GM21619 (cell line): ENCODE measurements around the gene PALD1.
A peak's percentile ranks its signal among the peaks of the same experiment; 100 is the strongest.

Source experiments
- ATAC-seq: cut with Tn5 transposase; IDR thresholded peaks from one replicate; pipeline ENCODE4 v1.9.1; 2021; ENCODE audit not compliant: unreplicated experiment

Gene PALD1

GRCh38 chr10:70504521-70505358, 26.2 kb downstream of the PALD1 start:
- no peak for ATAC-seq

GRCh38 chr10:70505908-70506307, 27.3 kb downstream of the PALD1 start:
- no peak for ATAC-seq

GRCh38 chr10:70507966-70508365, 29.4 kb downstream of the PALD1 start:
- no peak for ATAC-seq

GRCh38 chr10:70508912-70509756, 30.6 kb downstream of the PALD1 start:
- ATAC-seq: no peak

- ATAC-seq: no peak
Measured at GRCh38 chr10:70509757-70510147, 31.2 kb downstream of the PALD1 start.

- no peak for ATAC-seq
Measured at GRCh38 chr10:70510453-70510852, 31.9 kb downstream of the PALD1 start.

GRCh38 chr10:70510904-70511303, 32.3 kb downstream of the PALD1 start:
- no peak for ATAC-seq

- no peak for ATAC-seq
Measured at GRCh38 chr10:70512149-70512639, 33.6 kb downstream of the PALD1 start.

- ATAC-seq: peak; percentile 96
Measured at GRCh38 chr10:70513848-70514309, 35.3 kb downstream of the PALD1 start.

- no peak for ATAC-seq
Measured at GRCh38 chr10:70514591-70514990, 36.0 kb downstream of the PALD1 start.

GRCh38 chr10:70515035-70515667, 36.6 kb downstream of the PALD1 start:
- no peak for ATAC-seq

- ATAC-seq: no peak
Measured at GRCh38 chr10:70518695-70519094, 40.1 kb downstream of the PALD1 start.

- ATAC-seq: no peak
Measured at GRCh38 chr10:70523057-70523456, 44.5 kb downstream of the PALD1 start.

- ATAC-seq: no peak
Measured at GRCh38 chr10:70523549-70523948, 45.0 kb downstream of the PALD1 start.

GRCh38 chr10:70528314-70528713, 49.7 kb downstream of the PALD1 start:
- no peak for ATAC-seq

- no peak for ATAC-seq
Measured at GRCh38 chr10:70528741-70529362, 50.3 kb downstream of the PALD1 start.

GRCh38 chr10:70529848-70530247, 51.3 kb downstream of the PALD1 start:
- no peak for ATAC-seq

- no peak for ATAC-seq
Measured at GRCh38 chr10:70530315-70530714, 51.7 kb downstream of the PALD1 start.

GRCh38 chr10:70532554-70533188, 54.1 kb downstream of the PALD1 start:
- no peak for ATAC-seq

- ATAC-seq: no peak
Measured at GRCh38 chr10:70533189-70533558, 54.6 kb downstream of the PALD1 start.
